HEK293 (cell line): Measurements from ENCODE around the gene ZBED1.
A peak's percentile ranks its signal among the peaks of the same experiment; 100 is the strongest.

Source experiments
- CTCF ChIA-PET: fragments of 350-600 bp; formaldehyde crosslinking; extraction: SDS; loops from one replicate; lab custom pipeline; 2021; ENCODE audit warnings: antibody characterized with exemption; lab: Yijun Ruan, JAX
- POLR2A ChIA-PET: fragments of 300-600 bp; formaldehyde crosslinking; extraction: SDS; loops from one replicate; lab custom pipeline; 2020; ENCODE audit warnings: antibody characterized with exemption, inconsistent platforms; lab: Yijun Ruan, JAX
- H3K27ac ChIP-seq: fragments of 200-500 bp; sonication (Bioruptor generic); 2 replicates; pipeline ENCODE4 v1.5.1; 2014; ENCODE audit warnings: low read depth, low read length, control low read depth, inconsistent platforms; ENCODE audit errors: extremely low read depth
- H3K36me3 ChIP-seq, 2 experiments: fragments of 200-500 bp in 1 of 2; sonication (Bioruptor generic) in 1 of 2; 1 replicate in 1 of 2; 2 replicates in 1 of 2; pipeline ENCODE4 v1.5.1; 2014 to 2017; ENCODE audit warnings: inconsistent platforms in 2 of 2, low read length in 2 of 2; ENCODE audit not compliant: control insufficient read depth in 2 of 2, insufficient read depth in 1 of 2
- H3K4me1 ChIP-seq: fragments of 200-500 bp; sonication (Bioruptor generic); 2 replicates; pipeline ENCODE4 v1.5.1; 2014; ENCODE audit warnings: mild to moderate bottlenecking, low read length, inconsistent platforms; ENCODE audit not compliant: control insufficient read depth, insufficient read depth
- H3K4me3 ChIP-seq: 2 replicates; pipeline ENCODE4 v1.5.1; 2011; ENCODE audit warnings: low read depth, mild to moderate bottlenecking, control low read depth, low read length, moderate library complexity
- H3K9me3 ChIP-seq: fragments of 200-500 bp; sonication (Bioruptor generic); 2 replicates; pipeline ENCODE4 v1.5.1; 2014; ENCODE audit warnings: low read depth, low read length, inconsistent platforms; ENCODE audit not compliant: control insufficient read depth, insufficient read depth
- RBAK ChIP-seq: fragments of 450-650 bp; formaldehyde crosslinking; IDR thresholded peaks from 2 replicates; pipeline ENCODE4 v1.5.1; 2016; ENCODE audit warnings: missing biosample characterization, missing genetic modification characterization
- TRIM28 ChIP-seq: IDR thresholded peaks from 2 replicates; pipeline ENCODE4 v1.6.1; 2011; ENCODE audit warnings: low read length, control low read depth, borderline replicate concordance
- ZBTB20 ChIP-seq: fragments of 450-650 bp; formaldehyde crosslinking; IDR thresholded peaks from 2 replicates; pipeline ENCODE4 v1.5.1; 2016; ENCODE audit warnings: missing biosample characterization, missing genetic modification characterization
- ZBTB21 ChIP-seq: fragments of 450-650 bp; formaldehyde crosslinking; IDR thresholded peaks from 2 replicates; pipeline ENCODE4 v1.5.1; 2017; ENCODE audit warnings: missing biosample characterization, missing genetic modification characterization
- ZFP69B ChIP-seq: fragments of 450-650 bp; formaldehyde crosslinking; IDR thresholded peaks from 2 replicates; pipeline ENCODE4 v1.5.1; 2016; ENCODE audit warnings: missing biosample characterization, missing genetic modification characterization
- ZNF133 ChIP-seq: fragments of 450-650 bp; formaldehyde crosslinking; IDR thresholded peaks from 2 replicates; pipeline ENCODE4 v1.5.1; 2016; ENCODE audit warnings: missing biosample characterization, missing genetic modification characterization
- ZNF423 ChIP-seq: fragments of 450-650 bp; formaldehyde crosslinking; IDR thresholded peaks from 2 replicates; pipeline ENCODE4 v1.5.1; 2016; ENCODE audit warnings: missing biosample characterization, missing genetic modification characterization
- ZNF426 ChIP-seq: fragments of 450-650 bp; formaldehyde crosslinking; IDR thresholded peaks from 2 replicates; pipeline ENCODE4 v1.5.1; 2017; ENCODE audit warnings: missing biosample characterization, missing genetic modification characterization, mild to moderate bottlenecking, inconsistent platforms, moderate library complexity
- ZNF560 ChIP-seq: fragments of 450-650 bp; formaldehyde crosslinking; IDR thresholded peaks from 2 replicates; pipeline ENCODE4 v1.5.1; 2017; ENCODE audit warnings: missing biosample characterization, missing genetic modification characterization, borderline replicate concordance
- ZNF561 ChIP-seq: fragments of 450-650 bp; IDR thresholded peaks from 2 replicates; pipeline ENCODE4 v1.5.1; 2018; ENCODE audit warnings: missing biosample characterization, missing genetic modification characterization, borderline replicate concordance
- TF ChIP-seq, protein P1 (sequence below): fragments of 450-650 bp; formaldehyde crosslinking; IDR thresholded peaks from 2 replicates; pipeline ENCODE4 v1.5.1; 2016; ENCODE audit warnings: missing biosample characterization, missing genetic modification characterization
- TF ChIP-seq, protein P2 (sequence below): fragments of 450-650 bp; formaldehyde crosslinking; IDR thresholded peaks from 2 replicates; pipeline ENCODE4 v1.5.1; 2016; ENCODE audit warnings: missing biosample characterization, missing genetic modification characterization
- TF ChIP-seq, protein P3 (sequence below): fragments of 450-650 bp; formaldehyde crosslinking; IDR thresholded peaks from 2 replicates; pipeline ENCODE4 v1.5.1; 2016; ENCODE audit warnings: missing biosample characterization, missing genetic modification characterization
- TF ChIP-seq, protein P4 (sequence below): fragments of 450-650 bp; formaldehyde crosslinking; IDR thresholded peaks from 2 replicates; pipeline ENCODE4 v1.5.1; 2016; ENCODE audit warnings: missing biosample characterization, missing genetic modification characterization
- TF ChIP-seq, protein P5 (sequence below): sonication (generic); formaldehyde crosslinking; IDR thresholded peaks from 2 replicates; pipeline ENCODE4 v1.8.1; 2022; ENCODE audit warnings: mild to moderate bottlenecking, moderate library complexity, missing genetic modification reagents

The ZBED1 gene

DNA sequence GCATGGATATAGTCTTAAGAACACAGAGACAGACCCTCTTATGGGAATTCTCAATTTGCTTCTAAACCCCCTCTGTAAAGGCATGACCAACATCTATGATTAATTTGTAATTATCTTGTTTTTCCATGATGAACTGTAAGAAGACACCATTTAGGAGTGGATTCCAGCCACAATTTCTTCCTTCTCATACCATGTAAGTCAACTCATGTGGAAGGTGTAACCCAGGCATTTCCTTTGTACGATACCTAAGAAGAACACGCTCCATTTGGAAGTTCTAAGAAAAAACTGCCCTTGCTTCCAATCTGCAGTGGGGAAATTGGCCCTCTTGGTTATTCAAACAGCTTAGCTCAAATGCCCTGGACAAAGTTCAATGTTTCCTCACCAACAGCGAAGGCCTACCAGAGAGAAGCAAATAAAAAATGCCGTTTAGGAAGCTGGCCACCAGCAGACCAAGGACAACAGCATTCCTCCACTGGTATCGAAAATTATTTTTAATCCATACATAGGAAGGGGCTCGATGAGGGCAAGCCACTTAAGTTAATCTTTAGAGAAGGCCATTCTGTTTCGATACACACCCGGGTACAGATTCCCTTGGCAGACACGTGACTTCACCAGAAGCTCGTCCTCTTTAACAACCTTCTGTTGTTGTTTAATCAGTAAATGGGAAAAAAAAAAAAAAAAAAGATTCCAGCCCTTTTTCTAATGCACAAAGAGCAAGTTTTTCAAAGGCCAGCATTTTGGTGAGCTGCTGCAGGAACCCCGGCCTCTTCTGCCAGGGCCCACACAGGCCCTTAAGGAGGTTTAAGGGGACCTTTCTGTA lies 2.6 kb downstream of the ZBED1 start:
- no peak overlapping the region for H3K4me3 ChIP-seq
- TF ChIP-seq ZBTB20 (tag by site-specific recombination): peak; percentile 72; the same call in 1 of the 2 replicates
- no peak for TF ChIP-seq ZNF560 (tag by site-specific recombination)
- no peak for TF ChIP-seq ZNF426
- peak; percentile 23; the same call in 1 of the 2 replicates for TF ChIP-seq ZNF561 (tag by site-specific recombination)
- peak; percentile 77; the same call in 1 of the 2 replicates for TF ChIP-seq ZFP69B
- TF ChIP-seq, protein P1, sequence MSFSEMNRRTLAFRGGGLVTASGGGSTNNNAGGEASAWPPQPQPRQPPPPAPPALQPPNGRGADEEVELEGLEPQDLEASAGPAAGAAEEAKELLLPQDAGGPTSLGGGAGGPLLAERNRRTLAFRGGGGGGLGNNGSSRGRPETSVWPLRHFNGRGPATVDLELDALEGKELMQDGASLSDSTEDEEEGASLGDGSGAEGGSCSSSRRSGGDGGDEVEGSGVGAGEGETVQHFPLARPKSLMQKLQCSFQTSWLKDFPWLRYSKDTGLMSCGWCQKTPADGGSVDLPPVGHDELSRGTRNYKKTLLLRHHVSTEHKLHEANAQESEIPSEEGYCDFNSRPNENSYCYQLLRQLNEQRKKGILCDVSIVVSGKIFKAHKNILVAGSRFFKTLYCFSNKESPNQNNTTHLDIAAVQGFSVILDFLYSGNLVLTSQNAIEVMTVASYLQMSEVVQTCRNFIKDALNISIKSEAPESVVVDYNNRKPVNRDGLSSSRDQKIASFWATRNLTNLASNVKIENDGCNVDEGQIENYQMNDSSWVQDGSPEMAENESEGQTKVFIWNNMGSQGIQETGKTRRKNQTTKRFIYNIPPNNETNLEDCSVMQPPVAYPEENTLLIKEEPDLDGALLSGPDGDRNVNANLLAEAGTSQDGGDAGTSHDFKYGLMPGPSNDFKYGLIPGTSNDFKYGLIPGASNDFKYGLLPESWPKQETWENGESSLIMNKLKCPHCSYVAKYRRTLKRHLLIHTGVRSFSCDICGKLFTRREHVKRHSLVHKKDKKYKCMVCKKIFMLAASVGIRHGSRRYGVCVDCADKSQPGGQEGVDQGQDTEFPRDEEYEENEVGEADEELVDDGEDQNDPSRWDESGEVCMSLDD (tag by site-specific recombination): no peak
- TF ChIP-seq, protein P2, sequence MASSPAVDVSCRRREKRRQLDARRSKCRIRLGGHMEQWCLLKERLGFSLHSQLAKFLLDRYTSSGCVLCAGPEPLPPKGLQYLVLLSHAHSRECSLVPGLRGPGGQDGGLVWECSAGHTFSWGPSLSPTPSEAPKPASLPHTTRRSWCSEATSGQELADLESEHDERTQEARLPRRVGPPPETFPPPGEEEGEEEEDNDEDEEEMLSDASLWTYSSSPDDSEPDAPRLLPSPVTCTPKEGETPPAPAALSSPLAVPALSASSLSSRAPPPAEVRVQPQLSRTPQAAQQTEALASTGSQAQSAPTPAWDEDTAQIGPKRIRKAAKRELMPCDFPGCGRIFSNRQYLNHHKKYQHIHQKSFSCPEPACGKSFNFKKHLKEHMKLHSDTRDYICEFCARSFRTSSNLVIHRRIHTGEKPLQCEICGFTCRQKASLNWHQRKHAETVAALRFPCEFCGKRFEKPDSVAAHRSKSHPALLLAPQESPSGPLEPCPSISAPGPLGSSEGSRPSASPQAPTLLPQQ (tag by site-specific recombination): peak; percentile 79
- no peak for TF ChIP-seq RBAK (tag by site-specific recombination)
- TF ChIP-seq TRIM28: peak; percentile 86
- TF ChIP-seq, protein P3, sequence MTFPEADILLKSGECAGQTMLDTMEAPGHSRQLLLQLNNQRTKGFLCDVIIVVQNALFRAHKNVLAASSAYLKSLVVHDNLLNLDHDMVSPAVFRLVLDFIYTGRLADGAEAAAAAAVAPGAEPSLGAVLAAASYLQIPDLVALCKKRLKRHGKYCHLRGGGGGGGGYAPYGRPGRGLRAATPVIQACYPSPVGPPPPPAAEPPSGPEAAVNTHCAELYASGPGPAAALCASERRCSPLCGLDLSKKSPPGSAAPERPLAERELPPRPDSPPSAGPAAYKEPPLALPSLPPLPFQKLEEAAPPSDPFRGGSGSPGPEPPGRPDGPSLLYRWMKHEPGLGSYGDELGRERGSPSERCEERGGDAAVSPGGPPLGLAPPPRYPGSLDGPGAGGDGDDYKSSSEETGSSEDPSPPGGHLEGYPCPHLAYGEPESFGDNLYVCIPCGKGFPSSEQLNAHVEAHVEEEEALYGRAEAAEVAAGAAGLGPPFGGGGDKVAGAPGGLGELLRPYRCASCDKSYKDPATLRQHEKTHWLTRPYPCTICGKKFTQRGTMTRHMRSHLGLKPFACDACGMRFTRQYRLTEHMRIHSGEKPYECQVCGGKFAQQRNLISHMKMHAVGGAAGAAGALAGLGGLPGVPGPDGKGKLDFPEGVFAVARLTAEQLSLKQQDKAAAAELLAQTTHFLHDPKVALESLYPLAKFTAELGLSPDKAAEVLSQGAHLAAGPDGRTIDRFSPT (tag by site-specific recombination): no peak
- TF ChIP-seq, protein P4, sequence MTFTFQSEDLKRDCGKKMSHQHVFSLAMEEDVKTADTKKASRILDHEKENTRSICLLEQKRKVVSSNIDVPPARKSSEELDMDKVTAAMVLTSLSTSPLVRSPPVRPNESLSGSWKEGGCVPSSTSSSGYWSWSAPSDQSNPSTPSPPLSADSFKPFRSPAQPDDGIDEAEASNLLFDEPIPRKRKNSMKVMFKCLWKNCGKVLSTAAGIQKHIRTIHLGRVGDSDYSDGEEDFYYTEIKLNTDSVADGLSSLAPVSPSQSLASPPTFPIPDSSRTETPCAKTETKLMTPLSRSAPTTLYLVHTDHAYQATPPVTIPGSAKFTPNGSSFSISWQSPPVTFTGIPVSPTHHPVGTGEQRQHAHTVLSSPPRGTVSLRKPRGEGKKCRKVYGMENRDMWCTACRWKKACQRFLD (tag by site-specific recombination): no peak
- no peak for TF ChIP-seq ZBTB21 (tag by site-specific recombination)
- peaks cover 13% of the 10 kb centered on the region for H3K4me1 ChIP-seq
- no peaks in the 10 kb centered on the region for H3K9me3 ChIP-seq
- ChIA-PET CTCF (no interaction called here), POLR2A (no interaction called here)
- H3K27ac ChIP-seq: peak overlapping the region; percentile 95
- peaks cover 7 to 14% of the 10 kb centered on the region in 2 experiments; a peak in 2 of 3 replicates for H3K36me3 ChIP-seq

DNA sequence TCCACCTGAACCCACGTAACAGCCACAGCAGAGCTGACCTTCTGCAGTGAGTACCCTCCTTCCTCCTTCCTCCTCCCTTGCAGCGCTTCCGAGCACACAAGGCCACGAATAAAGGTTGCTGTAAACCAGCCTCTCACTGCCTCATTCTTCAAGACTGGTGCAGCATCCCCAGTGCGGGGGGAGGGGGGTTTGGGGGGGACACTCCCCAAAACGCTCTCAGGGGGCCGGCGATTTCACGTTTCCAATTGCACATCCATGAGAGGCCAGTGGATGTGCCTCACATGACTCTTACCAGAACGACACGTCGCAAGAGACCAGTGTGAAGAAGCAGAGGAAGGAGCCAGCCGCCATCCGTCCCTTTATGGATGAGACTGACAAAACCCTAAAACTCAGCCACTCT lies 5.2 kb downstream of the ZBED1 start:
- Histone ChIP-seq H3K4me3 (no peak overlapping the region), H3K4me1 (0 out of 2 replicates have a peak, but pooled peaks cover 3% of the 10 kb centered on the region), H3K9me3 (no peaks in the 10 kb centered on the region), H3K36me3 (peaks cover 7 to 17% of the 10 kb centered on the region in 2 experiments; a peak in 2 of 3 replicates), H3K27ac (no peak overlapping the region)
- ChIA-PET POLR2A (no interaction called here), CTCF (no interaction called here)
- TF ChIP-seq ZNF133 (tag by site-specific recombination): no peak
- TF ChIP-seq, protein P5, sequence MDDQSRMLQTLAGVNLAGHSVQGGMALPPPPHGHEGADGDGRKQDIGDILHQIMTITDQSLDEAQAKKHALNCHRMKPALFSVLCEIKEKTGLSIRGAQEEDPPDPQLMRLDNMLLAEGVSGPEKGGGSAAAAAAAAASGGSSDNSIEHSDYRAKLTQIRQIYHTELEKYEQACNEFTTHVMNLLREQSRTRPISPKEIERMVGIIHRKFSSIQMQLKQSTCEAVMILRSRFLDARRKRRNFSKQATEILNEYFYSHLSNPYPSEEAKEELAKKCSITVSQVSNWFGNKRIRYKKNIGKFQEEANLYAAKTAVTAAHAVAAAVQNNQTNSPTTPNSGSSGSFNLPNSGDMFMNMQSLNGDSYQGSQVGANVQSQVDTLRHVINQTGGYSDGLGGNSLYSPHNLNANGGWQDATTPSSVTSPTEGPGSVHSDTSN (CRISPR knock-in tag): no peak
- no peak for TF ChIP-seq ZNF423 (tag by site-specific recombination)
